T-helper 17 cell (primary cell): ENCODE data around the gene TRAP1. TPM values are rescaled to one million over a fixed set of nuclear protein-coding genes. Genes with fewer than 3 reads are reported as not detected.

Experiments
- ATAC-seq: fragments of 150-1000 bp; cut with Tn5 transposase; 2 replicates; pipeline ENCODE4 v1.10.0; 2021; ENCODE audit warnings: mild to moderate bottlenecking, moderate library complexity
- DNase-seq, 3 donors: peaks; one replicate each; pipeline versions ENCODE4 v3.0.0 to v3.0.0-alpha.2; 2020 to 2021
- H3K9me3 ChIP-seq: one replicate; pipeline ENCODE4 v1.7.0; 2013; ENCODE audit warnings: low read length, mild to moderate bottlenecking; ENCODE audit not compliant: control insufficient read depth, poor library complexity, severe bottlenecking
- H3K27ac Mint-ChIP-seq: one replicate; pipeline ENCODE4 v1.8.0; 2022; ENCODE audit warnings: mild to moderate bottlenecking, moderate library complexity, mixed read lengths
- H3K27me3 Mint-ChIP-seq: one replicate; pipeline ENCODE4 v1.8.0; 2022; ENCODE audit warnings: mixed read lengths
- H3K36me3 Mint-ChIP-seq: one replicate; pipeline ENCODE4 v1.8.0; 2022; ENCODE audit warnings: low read depth, mixed read lengths
- H3K4me1 Mint-ChIP-seq: one replicate; pipeline ENCODE4 v1.8.0; 2022; ENCODE audit warnings: mild to moderate bottlenecking, mixed read lengths
- H3K4me3 Mint-ChIP-seq: one replicate; pipeline ENCODE4 v1.8.0; 2022; ENCODE audit warnings: mild to moderate bottlenecking, moderate library complexity, mixed read lengths
- total RNA-seq, 4 donors: library from RNA in 2 of 4; stranded (reverse) in 2 of 4; gene quantifications; one replicate each; pipeline ENCODE4 v1.2.3 and lab custom pipeline; 2022 to 2026

TRAP1 gene
- 10 to 100 TPM; 77.2 to 80.4 TPM for total RNA-seq
- 52.7 to 76.1 reads per million in 2 donors for total RNA-seq (lab: John Stamatoyannopoulos, UW)

- H3K9me3 ChIP-seq: no peaks in the 10 kb centered on the region
- H3K4me1 Mint-ChIP-seq: peaks cover 12% of the 10 kb centered on the region
- no peaks in the 10 kb centered on the region for H3K36me3 Mint-ChIP-seq
- DNase-seq: peak; percentile 87 to 94 (median 91)
- ATAC-seq: peak; percentile 98
- H3K27me3 Mint-ChIP-seq: no peaks in the 10 kb centered on the region
- H3K4me3 Mint-ChIP-seq: peak within 1 kb of the TSS; percentile 91
- H3K27ac Mint-ChIP-seq: peak within 1 kb of the TSS; percentile 86
These were observed at the start of gene TRAP1 for GRCh38 chr16:3717235-3718018. Gene TRAP1 (minus strand): TSS chr16:3717524. CDS start chr16:3717508, 16 bp downstream.

- Mint-ChIP-seq H3K27ac (no peak overlapping the region), H3K4me1 (peaks cover 8% of the 10 kb centered on the region), H3K4me3 (no peak overlapping the region), H3K27me3 (no peaks in the 10 kb centered on the region), H3K36me3 (peaks cover 10% of the 10 kb centered on the region)
- DNase-seq: no peak
- no peaks in the 10 kb centered on the region for H3K9me3 ChIP-seq
- ATAC-seq: no peak
These were observed 48.9 kb upstream of the TRAP1 start for GRCh38 chr16:3766177-3766576.

DNA sequence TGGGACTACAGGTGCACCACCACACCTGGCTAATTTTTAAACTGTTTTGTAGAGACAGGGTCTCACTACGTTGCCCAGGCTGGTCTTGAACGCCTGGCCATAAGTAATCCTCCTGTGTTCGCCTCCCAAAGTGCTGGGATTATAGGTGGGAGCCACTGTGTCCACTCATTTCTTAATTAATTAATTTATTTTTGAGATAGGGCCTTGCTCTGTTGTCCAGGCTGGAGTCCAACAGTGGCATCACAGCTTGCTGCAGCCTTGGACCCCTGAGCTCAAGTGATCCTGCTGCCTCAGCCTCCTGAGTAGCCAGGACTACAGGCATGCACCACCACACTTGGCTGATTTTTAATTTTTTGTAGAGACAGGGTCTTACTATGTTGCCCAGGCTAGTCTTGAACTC is 47.1 kb upstream of the TRAP1 start:
- Mint-ChIP-seq H3K27me3 (no peaks in the 10 kb centered on the region), H3K27ac (peak overlapping the region; percentile 62), H3K36me3 (peaks cover 6% of the 10 kb centered on the region), H3K4me1 (peaks cover 5% of the 10 kb centered on the region), H3K4me3 (no peak overlapping the region)
- DNase-seq (no peak), ATAC-seq (no peak)
- H3K9me3 ChIP-seq: no peaks in the 10 kb centered on the region

DNA sequence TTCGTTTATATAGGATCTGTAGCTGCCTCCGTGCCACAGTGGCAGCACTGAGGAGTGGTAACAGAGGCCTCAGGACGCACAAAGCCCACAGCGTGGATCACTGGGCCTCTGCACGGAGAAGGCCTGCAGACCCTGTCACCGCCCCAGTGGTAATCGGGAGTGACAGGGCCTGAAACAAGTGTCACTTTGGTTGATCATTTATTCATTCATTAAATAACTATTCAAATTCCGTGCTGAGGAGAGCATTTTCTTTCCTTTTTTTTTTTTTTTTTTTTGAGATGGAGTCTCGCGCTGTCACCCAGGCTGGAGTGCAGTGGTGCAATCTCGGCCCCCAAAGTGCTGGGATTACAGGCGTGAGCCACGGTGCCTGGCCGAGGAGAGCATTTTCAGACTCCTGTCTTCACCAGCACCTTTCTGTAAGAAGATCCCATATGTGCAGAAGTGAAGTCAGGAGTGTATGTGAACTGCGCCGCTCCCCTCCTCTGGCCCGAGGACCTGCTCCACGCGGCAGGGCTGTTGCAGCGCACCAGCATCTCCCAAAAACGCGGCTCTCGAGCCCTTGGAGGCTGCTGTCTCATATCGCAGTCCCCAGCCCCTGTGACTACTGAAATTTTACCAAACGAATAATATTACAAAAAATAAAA is 44.9 kb upstream of the TRAP1 start:
- no peaks in the 10 kb centered on the region for H3K27me3 Mint-ChIP-seq
- no peak overlapping the region for H3K4me3 Mint-ChIP-seq
- no peak overlapping the region for H3K27ac Mint-ChIP-seq
- ATAC-seq (no peak), DNase-seq (no peak)
- H3K4me1 Mint-ChIP-seq: peaks cover 3% of the 10 kb centered on the region
- H3K36me3 Mint-ChIP-seq: peaks cover 4% of the 10 kb centered on the region
- no peaks in the 10 kb centered on the region for H3K9me3 ChIP-seq

GRCh38 chr16:3761375-3762106 is 44.2 kb upstream of the TRAP1 start:
- ATAC-seq (no peak), DNase-seq (no peak)
- H3K27ac Mint-ChIP-seq: no peak overlapping the region
- no peaks in the 10 kb centered on the region for H3K9me3 ChIP-seq
- no peaks in the 10 kb centered on the region for H3K27me3 Mint-ChIP-seq
- H3K4me3 Mint-ChIP-seq: no peak overlapping the region
- H3K4me1 Mint-ChIP-seq: no peaks in the 10 kb centered on the region
- no peaks in the 10 kb centered on the region for H3K36me3 Mint-ChIP-seq

DNA sequence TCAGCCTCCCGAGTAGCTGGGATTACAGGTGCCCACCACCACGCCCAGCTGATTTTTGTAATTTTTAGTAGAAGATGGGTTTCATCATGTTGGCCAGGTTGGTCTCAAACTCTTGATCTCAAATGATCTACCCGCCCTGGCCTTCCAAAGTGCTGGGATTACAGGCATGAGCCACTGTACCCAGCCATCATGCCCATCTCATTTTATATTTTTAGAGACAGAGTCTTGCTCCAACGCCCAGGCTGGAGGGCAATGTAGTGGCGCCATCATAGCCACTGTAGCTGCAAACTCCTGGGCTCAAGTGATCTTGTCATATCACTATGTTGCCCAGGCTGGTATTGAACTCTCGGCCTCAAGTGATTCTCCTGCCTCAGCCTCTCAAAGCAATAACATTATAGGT is 43.2 kb upstream of the TRAP1 start:
- H3K36me3 Mint-ChIP-seq: no peaks in the 10 kb centered on the region
- peak overlapping the region; percentile 14 for H3K27ac Mint-ChIP-seq
- no peak for ATAC-seq
- H3K4me1 Mint-ChIP-seq: no peaks in the 10 kb centered on the region
- H3K27me3 Mint-ChIP-seq: no peaks in the 10 kb centered on the region
- no peaks in the 10 kb centered on the region for H3K9me3 ChIP-seq
- DNase-seq: no peak
- no peak overlapping the region for H3K4me3 Mint-ChIP-seq

DNA sequence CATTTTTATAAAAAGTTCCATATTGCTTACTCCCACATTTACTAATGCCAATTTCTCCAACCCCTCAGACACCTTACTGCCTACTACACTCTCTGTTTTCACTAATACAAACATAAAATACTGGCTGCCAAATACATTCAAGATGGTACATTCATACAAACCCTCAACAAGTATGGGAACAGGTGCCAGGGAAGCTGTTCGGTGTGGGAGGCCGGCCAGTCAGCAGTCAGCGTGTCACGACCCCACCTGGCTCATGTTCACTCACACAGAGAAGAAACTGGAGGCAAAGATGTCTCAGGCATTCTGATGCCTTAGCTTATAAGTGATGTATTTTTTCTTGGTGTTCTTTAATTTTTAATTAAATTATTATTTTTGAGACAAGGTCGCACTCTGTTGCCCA is 42.4 kb upstream of the TRAP1 start:
- Mint-ChIP-seq H3K4me3 (no peak overlapping the region), H3K27ac (no peak overlapping the region), H3K36me3 (no peaks in the 10 kb centered on the region), H3K4me1 (no peaks in the 10 kb centered on the region), H3K27me3 (no peaks in the 10 kb centered on the region)
- no peak for DNase-seq
- ATAC-seq: no peak
- H3K9me3 ChIP-seq: no peaks in the 10 kb centered on the region

DNA sequence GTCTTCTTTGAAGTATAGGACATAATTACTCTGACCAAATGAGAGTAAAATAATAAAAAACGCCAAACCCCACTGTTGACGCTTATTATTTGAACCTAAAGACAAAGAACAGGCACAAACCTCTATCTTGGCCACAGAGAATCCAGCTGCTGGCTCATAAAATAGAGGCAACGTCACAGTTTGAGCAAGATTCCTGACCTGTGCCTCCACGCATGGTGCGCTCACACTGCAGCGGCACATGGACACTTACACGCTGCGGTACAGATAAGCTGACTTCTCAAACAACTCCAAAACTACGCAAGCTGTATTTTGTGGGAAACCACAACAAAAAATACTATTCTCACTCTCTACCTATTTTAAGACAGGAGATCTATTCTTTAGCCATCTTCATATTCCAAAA is 38.8 kb upstream of the TRAP1 start:
- H3K9me3 ChIP-seq: no peaks in the 10 kb centered on the region
- H3K27ac Mint-ChIP-seq: no peak overlapping the region
- no peak for ATAC-seq
- H3K27me3 Mint-ChIP-seq: no peaks in the 10 kb centered on the region
- peaks cover 6% of the 10 kb centered on the region for H3K4me1 Mint-ChIP-seq
- DNase-seq: no peak
- no peak overlapping the region for H3K4me3 Mint-ChIP-seq
- H3K36me3 Mint-ChIP-seq: peaks cover 3% of the 10 kb centered on the region

DNA sequence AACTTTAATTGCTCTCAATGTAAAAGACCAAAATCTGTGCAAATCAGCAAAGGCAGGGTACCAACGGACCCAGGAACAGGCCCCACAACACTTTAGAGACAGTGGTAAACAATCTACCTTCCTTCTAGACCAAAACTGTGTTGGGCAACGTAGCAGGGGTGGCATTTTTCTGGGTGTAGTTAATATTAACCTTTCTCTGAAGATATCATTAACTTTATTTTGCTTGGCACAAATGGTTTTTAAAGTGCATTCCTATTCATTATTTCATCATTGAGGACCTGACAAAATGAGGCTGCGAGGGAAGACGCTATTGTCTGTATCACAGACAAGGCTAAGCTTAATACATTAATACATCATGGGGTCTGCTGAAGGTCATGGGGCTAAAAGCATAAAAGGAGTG is 37.9 kb upstream of the TRAP1 start:
- peaks cover 4% of the 10 kb centered on the region for H3K36me3 Mint-ChIP-seq
- ATAC-seq: no peak

DNA sequence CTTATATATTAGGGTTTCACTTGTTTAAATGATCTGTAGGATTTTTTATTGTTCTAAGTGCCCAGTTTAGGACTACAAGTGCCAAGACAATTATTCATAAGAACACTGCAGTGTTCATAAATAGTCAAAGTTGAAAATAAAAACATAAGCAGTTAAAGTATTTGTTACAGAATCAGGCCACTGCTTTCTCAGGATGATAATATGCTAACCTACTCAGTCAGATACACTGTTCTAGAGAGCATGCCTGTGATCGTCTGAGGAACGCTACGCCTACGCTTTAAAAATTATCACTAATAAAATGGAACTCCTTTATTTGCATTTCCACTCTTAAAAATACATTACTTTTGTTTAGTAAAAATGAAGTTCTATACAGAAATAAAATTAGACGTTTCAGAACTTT is 37.4 kb upstream of the TRAP1 start:
- H3K27me3 Mint-ChIP-seq: no peaks in the 10 kb centered on the region
- no peak overlapping the region for H3K27ac Mint-ChIP-seq
- DNase-seq: no peak
- peaks cover 6% of the 10 kb centered on the region for H3K36me3 Mint-ChIP-seq
- no peaks in the 10 kb centered on the region for H3K9me3 ChIP-seq
- H3K4me3 Mint-ChIP-seq: no peak overlapping the region
- H3K4me1 Mint-ChIP-seq: peaks cover 15% of the 10 kb centered on the region
- no peak for ATAC-seq

More for the DNA sequence above, 37.9 kb upstream of the TRAP1 start:
- H3K4me1 Mint-ChIP-seq: peaks cover 10% of the 10 kb centered on the region
- no peak overlapping the region for H3K4me3 Mint-ChIP-seq
- no peak for DNase-seq
- no peaks in the 10 kb centered on the region for H3K9me3 ChIP-seq
- no peak overlapping the region for H3K27ac Mint-ChIP-seq
- no peaks in the 10 kb centered on the region for H3K27me3 Mint-ChIP-seq

DNA sequence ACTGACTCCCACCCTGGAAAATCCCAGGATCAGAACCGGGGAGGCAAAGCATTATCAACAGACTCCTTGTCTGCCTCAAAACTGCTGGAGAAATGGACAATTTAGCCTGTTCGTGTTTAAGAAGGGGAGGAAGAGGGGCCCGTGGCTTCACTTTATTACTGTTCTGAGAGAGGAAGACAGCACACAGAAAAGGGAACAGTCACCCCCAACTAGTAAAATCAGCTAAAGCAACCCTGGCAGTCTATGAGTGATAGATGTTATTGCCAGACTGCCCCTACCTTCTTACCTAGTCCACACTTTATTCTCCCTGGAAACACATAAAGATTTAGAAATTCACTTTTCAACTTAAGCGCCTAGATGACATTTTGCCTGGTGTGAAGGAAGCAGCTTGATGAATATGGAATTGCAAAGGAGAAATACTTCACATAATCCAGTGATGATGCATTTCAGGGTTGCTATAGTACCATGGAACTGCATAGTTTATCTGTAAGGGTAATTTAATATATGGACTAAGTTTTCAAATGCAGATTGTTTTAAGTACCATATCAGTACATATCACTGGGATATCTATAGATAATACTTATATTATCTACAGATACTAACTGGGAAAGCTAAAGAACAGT is 36.9 kb upstream of the TRAP1 start:
- no peaks in the 10 kb centered on the region for H3K27me3 Mint-ChIP-seq
- H3K36me3 Mint-ChIP-seq: peaks cover 6% of the 10 kb centered on the region
- ATAC-seq: no peak
- H3K9me3 ChIP-seq: no peaks in the 10 kb centered on the region
- peaks cover 16% of the 10 kb centered on the region for H3K4me1 Mint-ChIP-seq
- no peak for DNase-seq
- no peak overlapping the region for H3K27ac Mint-ChIP-seq
- no peak overlapping the region for H3K4me3 Mint-ChIP-seq

- no peak for DNase-seq
- no peak overlapping the region for H3K27ac Mint-ChIP-seq
These were observed 35.7 kb upstream of the TRAP1 start for GRCh38 chr16:3752984-3753383.

GRCh38 chr16:3751878-3752277 is 34.6 kb upstream of the TRAP1 start:
- no peaks in the 10 kb centered on the region for H3K9me3 ChIP-seq
- Mint-ChIP-seq H3K36me3 (peaks cover 10% of the 10 kb centered on the region), H3K27me3 (no peaks in the 10 kb centered on the region), H3K4me1 (peaks cover 20% of the 10 kb centered on the region), H3K4me3 (no peak overlapping the region), H3K27ac (peak overlapping the region; percentile 68)
- ATAC-seq (no peak), DNase-seq (no peak)

More at GRCh38 chr16:3752984-3753383, 35.7 kb upstream of the TRAP1 start:
- ATAC-seq: no peak
- H3K9me3 ChIP-seq: no peaks in the 10 kb centered on the region
- no peaks in the 10 kb centered on the region for H3K27me3 Mint-ChIP-seq
- no peak overlapping the region for H3K4me3 Mint-ChIP-seq
- peaks cover 16% of the 10 kb centered on the region for H3K4me1 Mint-ChIP-seq
- peaks cover 7% of the 10 kb centered on the region for H3K36me3 Mint-ChIP-seq
